HG03575 (cell line): Measurements from ENCODE around the gene MAVS.
"Not testable (repeated sequence)": the region's sequence is repeated elsewhere in the genome, so short reads cannot be mapped to it uniquely, and the experiment has no call there.

ENCODE experiments used
- ATAC-seq: cut with Tn5 transposase; IDR thresholded peaks from one replicate; pipeline ENCODE4 v1.9.1; 2021; ENCODE audit not compliant: unreplicated experiment, insufficient number of reproducible peaks, low FRiP score; ENCODE audit errors: extremely low read depth

Gene MAVS

GRCh38 chr20:3874194-3874844, 27.7 kb downstream of the MAVS start:
- ATAC-seq, result no peak

- no peak for ATAC-seq
Observed at GRCh38 chr20:3875378-3875974, 28.8 kb downstream of the MAVS start.

DNA sequence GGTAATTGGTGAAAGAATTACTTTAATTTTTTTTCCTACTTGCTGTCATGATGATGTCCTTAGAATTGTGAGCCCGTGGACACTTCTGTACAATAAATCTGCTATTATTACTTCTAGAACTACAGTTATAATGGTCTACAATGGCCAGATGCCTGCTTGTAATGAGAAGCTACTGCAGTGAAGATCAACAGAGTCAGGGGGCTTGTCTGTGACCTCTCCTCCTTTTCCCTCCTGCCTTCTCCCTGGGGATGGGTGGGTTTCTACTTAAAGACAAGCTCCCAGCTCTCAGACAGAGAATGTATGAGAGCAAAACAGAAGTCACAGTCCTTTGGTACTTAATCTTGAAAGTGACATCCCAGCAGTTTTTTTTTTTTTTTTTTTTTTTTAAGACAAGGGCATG, 29.4 kb downstream of the MAVS start:
- no peak for ATAC-seq

DNA sequence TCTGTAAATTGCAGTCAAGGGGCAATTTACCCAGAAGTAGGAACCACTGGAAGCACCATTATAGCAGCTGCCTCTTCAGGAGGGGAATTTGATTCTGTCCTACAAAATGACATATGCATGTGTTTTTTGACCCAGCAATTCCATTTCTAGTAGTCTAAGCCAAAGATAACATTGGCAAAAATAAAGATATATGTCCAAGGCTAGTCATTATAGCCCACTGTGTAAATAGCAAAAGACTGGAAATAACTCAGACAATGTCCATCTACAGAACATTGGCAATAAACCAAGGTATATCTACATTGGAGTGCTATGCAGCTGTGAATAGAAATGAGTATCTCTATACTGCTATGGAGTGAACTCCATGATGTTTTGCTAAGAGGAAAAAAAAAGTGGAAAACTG, 30.0 kb downstream of the MAVS start:
- ATAC-seq, result no peak

DNA sequence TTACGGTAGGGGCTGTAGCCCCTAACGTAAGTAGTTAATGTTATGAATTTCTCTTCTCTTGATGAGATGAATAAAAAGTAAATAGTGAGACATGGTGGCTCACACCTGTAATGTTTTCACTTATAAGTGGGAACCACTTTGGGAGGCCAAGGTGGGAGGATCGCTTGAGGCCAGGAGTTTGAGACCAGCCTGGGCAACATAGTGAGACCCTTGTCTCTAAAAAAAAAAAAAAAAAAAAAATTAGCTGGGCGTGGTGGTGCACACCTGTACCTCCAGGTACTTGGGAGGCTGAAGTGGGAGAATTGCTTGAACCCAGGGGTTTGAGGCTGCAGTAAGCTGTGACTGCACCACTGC, 32.3 kb downstream of the MAVS start:
- not testable (repeated sequence) for ATAC-seq

DNA sequence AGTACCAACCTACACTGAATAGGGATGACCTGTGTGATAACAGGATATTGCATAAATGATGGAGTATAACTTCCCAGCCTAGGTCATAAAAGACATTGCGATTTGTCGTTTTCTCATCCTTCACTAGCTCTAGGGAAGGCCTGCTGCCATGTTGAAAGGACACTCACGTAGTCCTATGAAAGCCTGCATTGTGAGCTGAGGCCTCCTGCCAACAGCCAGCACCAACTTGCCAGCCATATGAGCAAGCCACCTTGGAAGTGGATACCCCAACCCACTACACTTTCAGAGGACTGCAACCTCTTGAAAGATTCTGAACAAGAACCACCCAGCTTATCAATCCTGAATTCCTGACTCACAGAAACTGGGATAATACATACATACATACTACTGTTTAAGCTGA, 39.1 kb downstream of the MAVS start:
- no peak for ATAC-seq

GRCh38 chr20:3887876-3888620, 41.4 kb downstream of the MAVS start:
- ATAC-seq, result no peak

DNA sequence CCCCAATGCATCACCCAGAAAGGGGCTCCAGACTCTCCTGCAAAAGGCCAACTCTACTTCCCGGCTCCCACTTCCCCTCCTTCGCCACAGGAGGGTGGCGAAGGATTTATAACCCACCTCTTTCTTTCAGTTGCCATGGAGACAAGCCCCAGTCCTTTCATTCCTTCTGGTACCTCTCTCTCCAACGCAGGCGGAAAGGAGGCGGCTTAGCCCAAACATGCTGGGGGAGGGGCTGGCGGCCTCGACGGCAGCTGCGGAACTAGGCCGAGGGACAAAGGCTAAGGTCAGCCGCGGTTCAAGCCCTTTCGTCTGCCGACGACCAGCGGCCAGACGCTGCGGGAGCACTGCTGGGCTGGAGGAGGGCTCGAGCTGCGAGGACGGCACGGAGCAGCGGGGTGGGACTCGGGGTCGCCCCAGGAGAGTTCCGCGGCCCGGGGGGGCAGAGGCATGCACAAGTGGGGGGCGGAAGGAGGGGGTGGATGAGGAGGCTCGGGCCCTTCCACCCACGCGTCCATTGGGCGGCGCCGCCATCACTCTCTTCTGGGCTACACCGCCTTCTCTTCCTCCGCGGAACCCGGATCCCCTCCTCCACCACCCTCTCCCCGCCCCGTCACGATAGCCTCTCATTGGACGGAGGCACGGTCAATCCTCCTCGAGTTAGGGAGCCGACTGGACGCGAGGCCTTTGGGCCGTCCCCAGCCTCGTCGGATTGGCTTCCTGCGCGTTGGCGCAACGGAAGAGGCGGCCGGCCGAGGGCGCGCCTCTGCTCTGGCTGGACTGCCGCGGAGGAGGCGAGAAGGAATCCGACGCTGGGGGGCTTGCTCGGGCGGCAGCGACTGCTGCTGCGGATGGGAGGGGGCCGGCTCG, 42.2 kb downstream of the MAVS start, which contains the start of gene PANK2:
PANK2 (plus strand) TSS at position 766 of the 867 bp plus-strand sequence.
- peak; percentile 69 for ATAC-seq

GRCh38 chr20:3889489-3890397, 43.1 kb downstream of the MAVS start:
- no peak for ATAC-seq

GRCh38 chr20:3890398-3890751, 43.7 kb downstream of the MAVS start:
- no peak for ATAC-seq

GRCh38 chr20:3890999-3891929, 44.6 kb downstream of the MAVS start:
- ATAC-seq, result no peak

DNA sequence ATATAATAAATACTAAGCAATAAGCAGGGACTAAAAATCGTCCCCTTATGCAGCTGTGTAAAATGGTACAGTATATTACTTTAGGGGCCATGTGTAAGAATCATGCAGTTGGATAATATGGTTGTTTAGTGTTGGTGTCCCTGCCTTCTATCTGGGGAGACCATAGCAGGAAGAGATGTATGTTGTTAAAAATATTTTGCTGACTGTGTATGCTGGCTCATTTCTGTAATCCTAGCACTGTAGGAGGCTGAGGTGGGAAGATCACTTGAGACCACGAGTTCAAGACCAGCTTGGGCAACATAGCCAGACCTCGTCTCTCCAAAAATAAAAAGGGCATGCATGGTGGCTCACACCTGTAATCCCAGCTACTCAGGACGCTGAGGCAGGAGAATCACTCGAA, 48.2 kb downstream of the MAVS start:
- no peak for ATAC-seq

DNA sequence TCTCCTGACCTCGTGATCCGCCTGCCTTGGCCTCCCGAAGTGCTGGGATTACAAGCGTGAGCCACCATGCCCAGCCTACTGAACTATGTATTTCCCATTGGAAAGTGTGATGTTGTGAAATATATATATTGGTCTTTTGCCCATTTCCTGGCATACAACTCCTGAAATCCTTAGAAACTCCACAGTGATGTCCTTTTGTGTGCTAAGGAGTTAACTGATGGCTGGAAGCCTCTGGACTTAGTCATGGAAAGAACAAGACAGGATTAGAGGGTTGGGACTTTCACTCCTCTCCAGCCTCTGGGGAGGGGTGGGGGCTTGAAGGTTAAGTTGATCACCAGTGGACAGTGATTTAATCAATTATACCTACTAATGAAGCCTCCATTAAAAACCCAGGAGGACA, 49.7 kb downstream of the MAVS start:
- no peak for ATAC-seq

DNA sequence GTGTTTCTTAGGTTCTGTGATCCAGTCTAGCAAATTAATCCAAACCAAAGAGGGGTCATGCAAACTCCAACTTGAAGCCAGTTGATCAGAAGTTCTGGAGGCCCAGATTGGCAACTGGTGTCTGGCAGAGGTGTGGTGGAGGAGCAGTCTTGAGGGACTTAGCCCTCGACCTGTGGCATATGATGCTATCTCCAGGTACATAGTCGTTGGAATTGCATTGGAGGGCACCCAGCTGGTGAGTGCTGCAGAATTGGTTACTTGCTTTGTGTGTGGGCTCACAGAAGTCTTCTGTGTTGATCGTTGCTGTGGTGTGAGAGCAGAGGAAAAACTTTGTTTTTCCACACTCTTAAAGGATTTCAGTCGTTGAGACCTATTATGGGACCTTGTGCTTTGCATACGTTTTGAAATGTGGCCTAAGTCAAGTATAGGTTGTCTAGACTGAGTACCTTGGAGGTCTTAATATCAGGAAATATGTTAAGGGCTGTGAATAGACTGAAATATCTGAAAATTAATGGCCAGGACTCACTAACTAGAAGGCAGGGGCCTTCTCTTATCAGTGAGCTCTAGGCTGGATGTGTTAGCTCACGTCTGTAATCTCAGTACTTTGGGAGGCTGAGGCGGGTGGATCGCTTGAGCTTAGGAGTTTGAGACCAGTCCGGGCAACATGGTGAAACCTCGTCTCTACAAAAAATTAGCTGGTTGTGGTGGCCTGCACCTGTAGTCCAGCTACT, 50.4 kb downstream of the MAVS start:
- no peak for ATAC-seq

DNA sequence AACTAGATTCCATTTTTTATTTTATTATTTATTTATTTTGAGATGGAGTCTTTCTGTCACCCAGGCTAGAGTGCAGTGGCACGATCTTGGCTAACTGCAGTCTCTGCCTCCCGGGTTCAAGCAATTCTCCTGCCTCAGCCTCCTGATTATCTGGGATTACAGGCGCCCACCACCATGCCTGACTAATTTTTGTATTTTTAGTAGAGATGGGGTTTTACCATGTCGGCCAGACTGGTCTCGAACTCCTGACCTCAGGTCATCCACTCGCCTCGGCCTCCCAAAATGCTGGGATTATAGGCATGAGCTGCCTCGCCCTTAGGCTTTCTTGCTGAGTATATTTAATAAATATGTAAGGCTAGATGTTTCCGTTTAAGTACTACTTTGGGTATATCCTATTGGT, 51.5 kb downstream of the MAVS start:
- ATAC-seq, result not testable (repeated sequence)

- no peak for ATAC-seq
Observed at GRCh38 chr20:3898639-3899038, 52.0 kb downstream of the MAVS start.

DNA sequence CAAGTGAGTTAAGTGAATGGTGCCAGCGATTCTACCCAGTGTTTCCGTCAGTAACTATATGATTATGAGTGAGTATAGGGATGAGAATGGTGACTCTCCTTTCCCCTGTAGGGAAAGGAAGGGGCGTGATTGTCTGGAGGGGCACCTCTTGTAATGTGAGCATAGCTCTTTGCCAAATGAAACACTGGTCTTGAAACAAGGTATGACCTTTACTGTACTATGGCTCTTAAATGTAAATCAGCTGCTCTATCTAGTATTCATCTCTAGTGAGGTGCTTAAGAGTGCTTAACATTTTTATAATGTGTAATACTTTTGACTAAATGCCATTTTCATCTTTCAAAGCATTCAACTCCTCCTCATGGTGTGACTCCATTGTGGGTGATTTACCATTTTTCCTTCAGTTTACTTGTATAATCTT, 53.6 kb downstream of the MAVS start:
- no peak for ATAC-seq
